SIG-M5 treated with dmso at 0.1 percent for 504 hours (cell line): ENCODE measurements around the gene CD4.

Source experiments
- DNase-seq: peaks from one replicate; lab custom pipeline; 2025; ENCODE audit not compliant: unreplicated experiment; lab: John Stamatoyannopoulos, UW

CD4 gene

DNA sequence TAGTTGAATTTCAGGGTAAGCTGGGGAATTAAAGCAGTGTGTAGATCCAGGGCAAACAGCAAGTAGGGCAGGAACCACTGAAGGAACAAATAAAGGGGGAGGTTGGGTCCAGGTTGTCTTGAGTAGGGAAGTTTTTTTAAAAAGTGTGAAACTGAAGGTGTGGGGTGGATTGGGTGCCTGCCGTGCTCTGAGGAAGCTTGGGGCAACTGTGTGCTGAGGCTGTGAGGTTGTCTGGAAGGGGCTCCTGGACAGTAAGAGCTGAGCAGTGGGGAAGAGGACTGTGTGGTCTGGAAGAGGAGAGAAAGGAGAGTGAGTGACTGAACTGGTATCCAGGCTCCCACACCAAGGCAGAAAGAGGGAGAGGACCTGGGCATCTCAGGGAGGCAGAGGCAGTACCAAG is 21.4 kb downstream of the CD4 start:
- no peak for DNase-seq

- DNase-seq: peak; percentile 38
These were observed 24.0 kb downstream of the CD4 start for GRCh38 chr12:6813363-6813762.

DNA sequence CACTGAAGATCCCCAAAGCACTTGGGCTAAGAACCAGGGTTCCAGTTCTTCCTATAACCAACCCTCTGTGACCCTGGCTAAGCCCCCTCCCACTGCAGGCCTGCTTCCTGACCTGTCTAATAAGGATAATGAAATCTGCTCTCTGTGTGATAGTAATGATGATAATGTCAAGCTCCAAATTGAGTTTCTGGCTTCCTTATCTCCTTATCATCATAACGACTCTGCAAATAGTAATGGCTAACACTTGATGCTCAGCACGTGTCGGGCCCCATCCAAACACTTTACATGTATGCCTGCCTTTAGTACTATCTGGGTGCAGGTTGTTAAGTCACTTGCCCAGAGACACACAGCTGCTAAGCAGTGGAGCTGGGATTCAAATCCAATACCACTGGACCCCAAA is 27.3 kb downstream of the CD4 start:
- DNase-seq: no peak

GRCh38 chr12:6817098-6817497 is 27.8 kb downstream of the CD4 start:
- DNase-seq: no peak

DNA sequence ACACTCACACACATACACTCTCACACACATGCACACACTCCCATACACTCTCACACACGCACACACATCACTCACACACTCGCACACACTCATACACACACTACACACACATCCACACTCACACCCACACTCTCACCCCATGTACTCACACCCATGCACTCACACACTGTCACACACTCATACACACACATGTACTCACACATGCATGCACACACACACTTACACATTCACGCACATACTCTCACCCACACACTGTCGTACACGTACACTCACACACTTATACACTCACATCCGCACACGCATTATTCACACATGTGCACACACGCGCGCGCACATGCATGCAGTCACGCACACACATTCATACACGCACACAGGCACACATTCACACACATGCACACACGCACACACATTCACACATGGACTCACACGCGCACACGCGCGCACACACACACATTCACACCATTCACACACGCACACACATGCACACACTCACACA is 28.4 kb downstream of the CD4 start:
- DNase-seq: no peak

DNA sequence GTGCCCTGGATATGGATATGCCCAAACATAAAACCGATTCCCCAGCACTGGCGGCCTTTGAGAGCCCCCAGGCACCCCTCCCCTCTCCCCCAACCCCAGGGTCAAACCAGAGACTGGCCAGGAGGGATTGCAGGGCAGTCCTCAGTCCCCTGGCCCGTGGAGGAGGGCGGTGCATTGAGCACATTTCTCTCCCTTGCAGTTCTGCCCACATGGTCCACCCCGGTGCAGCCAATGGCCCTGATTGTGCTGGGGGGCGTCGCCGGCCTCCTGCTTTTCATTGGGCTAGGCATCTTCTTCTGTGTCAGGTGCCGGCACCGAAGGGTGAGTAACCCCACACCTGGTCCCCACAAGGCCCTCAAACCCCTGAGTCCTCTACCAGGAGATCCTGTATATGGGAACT is 28.9 kb downstream of the CD4 start:
- no peak for DNase-seq

DNA sequence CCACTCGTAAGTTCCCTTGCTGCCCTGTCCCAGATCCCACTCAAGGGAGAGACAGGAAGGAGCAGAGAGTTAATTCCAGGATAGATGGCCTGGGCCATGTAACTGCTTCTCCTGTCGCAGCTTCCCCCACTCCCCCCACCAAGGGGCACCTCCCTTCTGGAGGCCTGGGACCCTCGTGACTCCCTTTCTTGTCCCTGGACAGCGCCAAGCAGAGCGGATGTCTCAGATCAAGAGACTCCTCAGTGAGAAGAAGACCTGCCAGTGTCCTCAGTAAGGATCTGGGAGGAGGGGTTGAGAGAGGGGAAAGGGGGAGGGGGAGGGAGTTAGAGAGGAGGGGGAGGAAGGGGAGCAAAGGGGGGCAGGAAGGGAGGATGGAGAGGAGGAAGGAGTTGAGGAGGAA is 29.3 kb downstream of the CD4 start:
- DNase-seq: no peak

- no peak for DNase-seq
These were observed 30.0 kb downstream of the CD4 start for GRCh38 chr12:6819106-6820030.

DNA sequence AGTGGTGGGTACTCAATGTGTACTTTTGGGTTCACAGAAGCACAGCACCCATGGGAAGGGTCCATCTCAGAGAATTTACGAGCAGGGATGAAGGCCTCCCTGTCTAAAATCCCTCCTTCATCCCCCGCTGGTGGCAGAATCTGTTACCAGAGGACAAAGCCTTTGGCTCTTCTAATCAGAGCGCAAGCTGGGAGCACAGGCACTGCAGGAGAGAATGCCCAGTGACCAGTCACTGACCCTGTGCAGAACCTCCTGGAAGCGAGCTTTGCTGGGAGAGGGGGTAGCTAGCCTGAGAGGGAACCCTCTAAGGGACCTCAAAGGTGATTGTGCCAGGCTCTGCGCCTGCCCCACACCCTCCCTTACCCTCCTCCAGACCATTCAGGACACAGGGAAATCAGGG is 30.8 kb downstream of the CD4 start:
- DNase-seq: no peak

- DNase-seq: peak; percentile 63
These were observed 32.5 kb downstream of the CD4 start, which contains the start of gene GPR162 for GRCh38 chr12:6821591-6822425. Gene GPR162 (plus strand): TSS chr12:6821821. CDS start chr12:6823899, 2,078 bp downstream.

- no peak for DNase-seq
These were observed 33.3 kb downstream of the CD4 start for GRCh38 chr12:6822426-6823135.

GRCh38 chr12:6823182-6824084 is 34.1 kb downstream of the CD4 start:
- DNase-seq: no peak

DNA sequence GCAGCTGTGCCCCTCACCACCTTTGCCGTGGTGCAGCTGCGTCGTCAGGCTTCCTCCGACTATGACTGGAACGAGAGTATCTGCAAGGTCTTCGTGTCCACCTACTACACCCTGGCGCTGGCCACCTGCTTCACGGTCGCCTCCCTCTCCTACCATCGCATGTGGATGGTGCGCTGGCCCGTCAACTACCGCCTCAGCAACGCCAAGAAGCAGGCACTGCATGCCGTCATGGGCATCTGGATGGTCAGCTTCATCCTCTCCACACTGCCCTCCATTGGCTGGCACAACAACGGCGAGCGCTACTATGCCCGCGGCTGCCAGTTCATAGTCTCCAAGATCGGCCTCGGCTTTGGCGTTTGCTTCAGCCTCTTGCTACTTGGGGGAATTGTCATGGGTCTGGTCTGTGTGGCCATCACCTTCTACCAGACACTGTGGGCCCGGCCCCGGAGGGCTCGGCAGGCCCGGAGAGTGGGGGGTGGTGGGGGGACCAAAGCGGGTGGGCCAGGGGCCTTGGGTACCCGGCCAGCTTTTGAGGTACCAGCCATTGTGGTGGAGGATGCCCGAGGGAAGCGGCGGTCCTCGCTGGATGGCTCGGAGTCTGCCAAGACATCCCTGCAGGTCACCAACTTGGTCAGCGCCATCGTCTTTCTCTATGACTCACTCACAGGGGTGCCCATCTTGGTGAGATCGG is 34.9 kb downstream of the CD4 start:
- DNase-seq: no peak

DNA sequence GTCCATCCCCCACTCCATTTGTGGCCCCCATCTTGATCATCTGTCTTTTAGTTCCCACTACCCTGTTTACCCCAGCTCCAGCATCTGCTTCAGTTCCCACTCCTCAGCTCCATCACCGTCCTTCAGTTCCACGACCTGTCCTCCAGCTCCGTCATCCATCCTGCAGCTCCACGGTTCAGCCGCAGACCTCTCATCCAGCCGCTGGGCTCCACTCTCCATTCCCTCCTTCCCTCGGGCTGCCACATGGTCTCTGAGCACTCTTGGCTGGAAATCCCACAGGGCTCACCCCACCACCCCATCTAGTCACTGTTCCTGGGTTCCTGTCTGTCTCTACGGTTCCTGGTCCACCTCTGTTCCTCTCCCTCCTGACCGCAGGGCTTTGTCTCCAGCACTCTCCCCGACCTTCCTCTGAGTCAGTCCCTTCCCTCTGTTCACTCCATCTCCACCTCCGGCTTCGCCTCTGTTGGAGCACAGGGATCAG is 35.6 kb downstream of the CD4 start:
- no peak for DNase-seq

- DNase-seq: peak; percentile 79
These were observed 36.2 kb downstream of the CD4 start for GRCh38 chr12:6825398-6826124.

DNA sequence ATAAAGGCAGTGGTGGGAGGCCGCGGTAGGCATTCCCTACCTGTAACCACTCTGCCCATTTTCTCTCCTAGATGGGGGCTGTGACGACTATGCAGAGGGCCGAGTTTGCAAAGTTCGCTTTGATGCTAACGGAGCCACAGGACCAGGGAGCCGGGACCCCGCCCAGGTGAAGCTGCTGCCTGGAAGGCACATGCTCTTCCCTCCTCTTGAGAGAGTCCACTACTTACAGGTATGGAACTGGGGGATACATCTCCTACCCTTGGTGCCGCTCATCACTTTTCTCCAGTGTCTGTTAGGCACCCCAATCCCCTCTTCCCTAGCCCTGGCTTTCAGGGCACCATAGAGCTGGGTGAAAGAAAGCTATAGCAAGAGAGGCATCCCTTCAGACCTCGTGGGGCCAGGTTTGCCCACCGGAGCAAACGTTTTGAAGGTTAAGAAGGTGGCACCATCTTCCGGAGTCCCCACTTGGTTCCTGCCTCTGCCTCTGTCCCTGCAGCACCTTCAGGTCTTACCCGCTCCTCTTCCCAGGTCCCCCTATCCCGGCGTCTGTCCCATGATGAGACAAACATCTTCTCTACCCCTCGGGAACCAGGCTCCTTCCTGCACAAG is 36.9 kb downstream of the CD4 start:
- no peak for DNase-seq

GRCh38 chr12:6826734-6827436 is 37.6 kb downstream of the CD4 start:
- no peak for DNase-seq

- peak; percentile 37 for DNase-seq
These were observed 38.1 kb downstream of the CD4 start for GRCh38 chr12:6827437-6827911.
